HCT116 (cell line): ENCODE results near the gene CD3D. TPM values are rescaled to one million over a fixed set of nuclear protein-coding genes. Genes with fewer than 3 reads are reported as not detected.

Experiments used
- ATAC-seq: fragments of 200-7000 bp; cut with Tn5 transposase; 2 replicates; pipeline ENCODE4 v1.9.1; 2020; ENCODE audit warnings: mild to moderate bottlenecking, moderate library complexity
- BruUV-seq: library from RNA; stranded (reverse); fragments of 400-500 nt; replicated peaks from 2 replicates; lab custom pipeline; 2021; lab: Mats Ljungman, UMichigan
- CTCF ChIA-PET: fragments of 300-600 bp; sonication (Branson Sonifier 250); formaldehyde crosslinking; loops from one replicate; lab custom pipeline; 2021; ENCODE audit warnings: antibody characterized with exemption; lab: Charles Lee
- POLR2A ChIA-PET: fragments of 300-600, 350-600 bp; sonication (Branson Sonifier 250); formaldehyde crosslinking; loops from one replicate; lab custom pipeline; 2021; ENCODE audit warnings: antibody characterized with exemption; lab: Charles Lee
- RAD21 ChIA-PET, 2 experiments: fragments of 300-600 bp; sonication (Branson Sonifier 250); formaldehyde crosslinking; loops; one replicate each; lab custom pipeline; 2023; ENCODE audit warnings: low total read pairs in 2 of 2; ENCODE audit not compliant: uncharacterized antibody in 2 of 2, unreplicated experiment in 2 of 2, low non-redundant PET in 1 of 2; lab: Charles Lee
- DNase-seq: peaks from one replicate; pipeline ENCODE4 v3.0.0-alpha.2; 2010; ENCODE audit warnings: low read depth, low spot score
- H2AFZ ChIP-seq: fragments of 200-600 bp; shearing (Covaris generic), sonication (generic); 2 replicates; pipeline ENCODE4 v1.6.1; 2017; ENCODE audit warnings: low read depth, mixed run types, mixed read lengths, antibody characterized with exemption, low read length; ENCODE audit not compliant: poor library complexity, severe bottlenecking
- H3K27ac ChIP-seq: 2 replicates; pipeline ENCODE4 v1.5.1; 2012; ENCODE audit warnings: low read depth, low read length
- H3K27me3 ChIP-seq: fragments of 200-600 bp; sonication (generic); 2 replicates; pipeline ENCODE4 v1.6.1; 2016; ENCODE audit warnings: mixed run types, low read length, mixed read lengths; ENCODE audit not compliant: insufficient read depth
- H3K36me3 ChIP-seq, 2 experiments: fragments of 200-500 bp in 1 of 2; fragments of 200-600 bp in 1 of 2; sonication (Bioruptor generic) in 1 of 2; sonication (generic) in 1 of 2; 2 replicates each; pipeline versions ENCODE4 v1.5.1 to v1.6.1; 2014 to 2016; ENCODE audit warnings: low read length in 2 of 2, inconsistent platforms in 1 of 2, mixed read lengths in 1 of 2, mixed run types in 1 of 2; ENCODE audit not compliant: insufficient read depth in 2 of 2, control insufficient read depth in 1 of 2
- H3K4me1 ChIP-seq, 2 experiments: fragments of 200-600 bp in 1 of 2; sonication (generic) in 1 of 2; 2 replicates each; pipeline versions ENCODE4 v1.5.1 to v1.6.1; 2012 to 2017; ENCODE audit warnings: low read length in 2 of 2, inconsistent platforms in 1 of 2, mild to moderate bottlenecking in 1 of 2, mixed read lengths in 1 of 2, mixed run types in 1 of 2, moderate library complexity in 1 of 2; ENCODE audit not compliant: insufficient read depth in 2 of 2, control insufficient read depth in 1 of 2
- H3K4me2 ChIP-seq: fragments of 200-600 bp; sonication (generic); 2 replicates; pipeline ENCODE4 v1.6.1; 2017; ENCODE audit warnings: mixed run types, low read length, mixed read lengths
- H3K4me3 ChIP-seq, 2 experiments: fragments of 200-600 bp in 1 of 2; sonication (generic) in 1 of 2; replicated peaks in 1 of 2; 2 replicates each; pipeline ENCODE4 v1.5.1; 2011 to 2016; ENCODE audit warnings: low read length in 2 of 2, control low read depth in 1 of 2, low read depth in 1 of 2, mild to moderate bottlenecking in 1 of 2, mixed read lengths in 1 of 2, mixed run types in 1 of 2
- H3K79me2 ChIP-seq: fragments of 200-600 bp; sonication (generic); 2 replicates; pipeline ENCODE4 v1.6.1; 2017; ENCODE audit warnings: mild to moderate bottlenecking, mixed run types, low read length, moderate library complexity, mixed read lengths; ENCODE audit not compliant: insufficient read depth
- H3K9ac ChIP-seq: fragments of 200-600 bp; sonication (generic); 2 replicates; pipeline ENCODE4 v1.6.1; 2016; ENCODE audit warnings: low read length, mixed read lengths
- H3K9me2 ChIP-seq: fragments of 200-600 bp; sonication (generic), shearing (Covaris generic); 2 replicates; pipeline ENCODE4 v1.6.1; 2017; ENCODE audit warnings: mixed run types, mild to moderate bottlenecking, moderate library complexity; ENCODE audit not compliant: insufficient read depth
- H3K9me3 ChIP-seq, 2 experiments: fragments of 200-500 bp in 1 of 2; fragments of 200-600 bp in 1 of 2; sonication (Bioruptor generic) in 1 of 2; sonication (generic) in 1 of 2; 2 replicates each; pipeline ENCODE4 v1.6.1; 2014 to 2017; ENCODE audit warnings: low read length in 2 of 2, mixed read lengths in 2 of 2, inconsistent platforms in 1 of 2, low read depth in 1 of 2, mild to moderate bottlenecking in 1 of 2, mixed run types in 1 of 2, moderate library complexity in 1 of 2; ENCODE audit not compliant: control insufficient read depth in 1 of 2, insufficient read depth in 1 of 2
- H4K20me1 ChIP-seq: fragments of 200-600 bp; sonication (generic), shearing (Covaris generic); 2 replicates; pipeline ENCODE4 v1.6.1; 2017; ENCODE audit warnings: mixed run types, mild to moderate bottlenecking, moderate library complexity; ENCODE audit not compliant: insufficient read depth
- CBX3 ChIP-seq: IDR thresholded peaks from 2 replicates; pipeline ENCODE4 v1.6.1; 2012; ENCODE audit warnings: low read depth
- CTCF ChIP-seq, 3 experiments: fragments of 200-600 bp in 1 of 3; sonication (generic) in 1 of 3; IDR thresholded peaks in 2 of 3; conservative IDR thresholded peaks in 1 of 3; 2 replicates each; pipeline ENCODE4 v1.5.1; 2012 to 2017; ENCODE audit warnings: low read depth in 2 of 3, low read length in 2 of 3, antibody characterized with exemption in 1 of 3, borderline replicate concordance in 1 of 3, control low read depth in 1 of 3, mild to moderate bottlenecking in 1 of 3, mixed read lengths in 1 of 3, mixed run types in 1 of 3, moderate library complexity in 1 of 3; ENCODE audit not compliant: insufficient read depth in 1 of 3
- EZH2phosphoT487 ChIP-seq: fragments of 200-600 bp; IDR thresholded peaks from 2 replicates; pipeline ENCODE4 v1.6.1; 2018; ENCODE audit warnings: antibody characterized with exemption, borderline replicate concordance
- RAD21 ChIP-seq: IDR thresholded peaks from 2 replicates; pipeline ENCODE4 v1.6.1; 2012; ENCODE audit warnings: low read depth, mild to moderate bottlenecking
- ZFX ChIP-seq: fragments of 450-650 bp; IDR thresholded peaks from 2 replicates; pipeline ENCODE4 v1.6.1; 2017
- ZNF274 ChIP-seq: fragments of 200-500 bp; sonication (Bioruptor generic); IDR thresholded peaks from 2 replicates; pipeline ENCODE4 v1.6.1; 2014; ENCODE audit warnings: mild to moderate bottlenecking, low read depth, low read length, inconsistent platforms
- intact Hi-C: fragments of 100-400 bp; cut with micrococcal nuclease; formaldehyde crosslinking; loops from 2 replicates; pipeline ENCODE4 v1.10.0; 2022
- total RNA-seq: library from RNA; stranded (reverse); gene quantifications from one replicate; pipeline ENCODE4 v1.2.1, GENCODE V29; 2021; ENCODE audit not compliant: unreplicated experiment
- TF ChIP-seq, protein P1 (sequence below): IDR thresholded peaks from 2 replicates; pipeline ENCODE4 v1.6.1; 2012; ENCODE audit warnings: low read depth

CD3D gene
- total RNA-seq, 1 experiment from 2014 or later: 1.0 TPM

GRCh38 chr11:118295199-118295598 lies 47.3 kb downstream of the CD3D start:
- TF ChIP-seq EZH2phosphoT487 (no peak), ZNF274 (no peak), CBX3 (no peak), ZFX (no peak), RAD21 (no peak), CTCF (IDR thresholded peaks at IDR 0.05 in 2 of 3, conservative IDR thresholded peaks at IDR 0.05 in 1 of 3; ENCODE audit: borderline replicate concordance in 1 of 3, insufficient read depth in 1 of 3, low read depth in 2 of 3, low read length in 2 of 3) (0 out of 6 replicates have a peak, but pooled peaks of 1 of the 3 experiments have one; percentile 6)
- TF ChIP-seq, protein P1, sequence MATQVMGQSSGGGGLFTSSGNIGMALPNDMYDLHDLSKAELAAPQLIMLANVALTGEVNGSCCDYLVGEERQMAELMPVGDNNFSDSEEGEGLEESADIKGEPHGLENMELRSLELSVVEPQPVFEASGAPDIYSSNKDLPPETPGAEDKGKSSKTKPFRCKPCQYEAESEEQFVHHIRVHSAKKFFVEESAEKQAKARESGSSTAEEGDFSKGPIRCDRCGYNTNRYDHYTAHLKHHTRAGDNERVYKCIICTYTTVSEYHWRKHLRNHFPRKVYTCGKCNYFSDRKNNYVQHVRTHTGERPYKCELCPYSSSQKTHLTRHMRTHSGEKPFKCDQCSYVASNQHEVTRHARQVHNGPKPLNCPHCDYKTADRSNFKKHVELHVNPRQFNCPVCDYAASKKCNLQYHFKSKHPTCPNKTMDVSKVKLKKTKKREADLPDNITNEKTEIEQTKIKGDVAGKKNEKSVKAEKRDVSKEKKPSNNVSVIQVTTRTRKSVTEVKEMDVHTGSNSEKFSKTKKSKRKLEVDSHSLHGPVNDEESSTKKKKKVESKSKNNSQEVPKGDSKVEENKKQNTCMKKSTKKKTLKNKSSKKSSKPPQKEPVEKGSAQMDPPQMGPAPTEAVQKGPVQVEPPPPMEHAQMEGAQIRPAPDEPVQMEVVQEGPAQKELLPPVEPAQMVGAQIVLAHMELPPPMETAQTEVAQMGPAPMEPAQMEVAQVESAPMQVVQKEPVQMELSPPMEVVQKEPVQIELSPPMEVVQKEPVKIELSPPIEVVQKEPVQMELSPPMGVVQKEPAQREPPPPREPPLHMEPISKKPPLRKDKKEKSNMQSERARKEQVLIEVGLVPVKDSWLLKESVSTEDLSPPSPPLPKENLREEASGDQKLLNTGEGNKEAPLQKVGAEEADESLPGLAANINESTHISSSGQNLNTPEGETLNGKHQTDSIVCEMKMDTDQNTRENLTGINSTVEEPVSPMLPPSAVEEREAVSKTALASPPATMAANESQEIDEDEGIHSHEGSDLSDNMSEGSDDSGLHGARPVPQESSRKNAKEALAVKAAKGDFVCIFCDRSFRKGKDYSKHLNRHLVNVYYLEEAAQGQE: no peak
- DNase-seq (no peak), ATAC-seq (peak; percentile 50)
- CTCF ChIA-PET: interaction anchor here (0.6 to 2.0 kb wide), 22 partner anchors 9 to 584 kb away, joined by 3 to 17 read pairs (median 4); partner anchors contain the start of genes CD3E and KMT2A
- no TSS peak for BruUV-seq
- Histone ChIP-seq H3K9ac (no peak overlapping the region), H3K4me1 (peaks cover 0 to 14% of the 10 kb centered on the region in 2 experiments; a peak in 2 of 4 replicates), H3K36me3 (no peaks in the 10 kb centered on the region), H3K9me2 (no peaks in the 10 kb centered on the region), H3K4me3 (no peak overlapping the region), H3K27me3 (no peaks in the 10 kb centered on the region), H4K20me1 (no peaks in the 10 kb centered on the region), H3K27ac (no peak overlapping the region), H2AFZ (peak overlapping the region; percentile 81), H3K9me3 (no peaks in the 10 kb centered on the region), H3K4me2 (no peak overlapping the region), H3K79me2 (no peaks in the 10 kb centered on the region)
- POLR2A ChIA-PET: interaction anchor here (1.0 kb wide), 1 partner anchor 64 kb away, joined by 3 read pairs; the partner anchor contains the start of gene UBE4A
- intact Hi-C loops: loop anchor here (2.0 kb wide), 1 partner anchor 58 kb away; no protein-coding TSS in a partner anchor
- RAD21 ChIA-PET: interaction anchor here (0.9 to 1.2 kb wide), 2 partner anchors 97 kb away, joined by 3 to 4 read pairs; no protein-coding TSS in a partner anchor
